GM19397 (cell line): ENCODE data around the gene COPG1.
A peak's percentile ranks its signal among the peaks of the same experiment; 100 is the strongest.
"Not testable (repeated sequence)": the region's sequence is repeated elsewhere in the genome, so short reads cannot be mapped to it uniquely, and the experiment has no call there.

Experiments used
- ATAC-seq: cut with Tn5 transposase; IDR thresholded peaks from one replicate; pipeline ENCODE4 v1.9.1; 2021; ENCODE audit warnings: mild to moderate bottlenecking, moderate library complexity; ENCODE audit not compliant: unreplicated experiment

Gene COPG1

GRCh38 chr3:129240436-129240835 lies 9.0 kb upstream of the COPG1 start:
- ATAC-seq: no peak

DNA sequence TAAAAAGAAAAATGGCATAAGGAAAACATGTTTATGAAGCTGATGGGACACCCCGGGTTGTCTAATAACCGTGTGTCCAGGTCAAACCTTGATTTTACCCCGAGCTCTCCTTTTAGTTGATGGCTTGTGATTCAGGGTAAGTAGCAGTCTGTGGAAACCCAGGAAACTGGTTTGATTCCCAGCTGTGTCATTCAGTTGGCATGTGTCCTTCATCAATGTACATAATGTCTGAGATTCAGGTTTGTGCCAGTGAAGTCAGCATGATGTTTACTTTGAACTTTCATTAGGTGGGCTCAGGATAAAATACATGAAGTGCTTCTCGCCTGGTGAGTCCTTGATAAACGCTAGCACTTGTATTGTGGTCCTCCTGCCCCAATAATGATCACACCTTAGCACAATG lies 4.3 kb upstream of the COPG1 start:
- ATAC-seq: no peak

GRCh38 chr3:129245641-129246306 lies 3.6 kb upstream of the COPG1 start:
- ATAC-seq: not testable (repeated sequence)

GRCh38 chr3:129246636-129247035 lies 2.8 kb upstream of the COPG1 start:
- no peak for ATAC-seq

DNA sequence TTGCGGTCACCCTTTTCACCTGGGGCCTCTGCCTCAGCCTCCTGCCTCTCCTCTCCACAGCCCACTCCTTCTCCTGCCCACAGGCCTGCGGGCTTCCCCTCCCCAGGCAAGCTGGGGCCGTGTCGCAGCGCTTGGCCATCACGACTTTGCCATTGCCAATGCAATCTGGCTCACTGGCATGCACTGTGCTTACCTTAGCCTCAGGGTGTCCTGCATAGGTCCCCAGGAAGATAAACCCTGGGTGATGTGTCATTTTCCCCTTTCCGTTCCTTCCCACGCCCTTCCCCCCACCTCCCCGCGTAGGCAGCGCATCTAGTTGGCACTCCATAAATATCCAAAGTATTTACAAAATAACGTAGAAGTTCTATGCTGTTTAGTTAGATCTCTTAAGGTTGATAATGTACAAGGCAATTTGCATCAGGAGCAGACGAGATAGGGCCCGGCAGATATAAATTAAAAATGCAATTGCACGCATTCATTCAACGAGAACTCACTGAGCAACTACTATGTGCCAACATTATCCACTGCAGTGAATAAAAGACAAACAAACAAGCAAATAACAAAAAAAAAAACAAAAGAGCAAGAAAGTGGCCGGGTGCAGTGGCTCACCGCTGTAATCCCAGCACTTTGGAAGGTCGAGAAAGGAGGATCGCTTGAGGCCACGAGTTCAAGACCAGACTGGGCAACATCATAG lies 973 bp upstream of the COPG1 start:
- no peak for ATAC-seq

GRCh38 chr3:129252748-129253147 lies 3.3 kb downstream of the COPG1 start:
- ATAC-seq: no peak

DNA sequence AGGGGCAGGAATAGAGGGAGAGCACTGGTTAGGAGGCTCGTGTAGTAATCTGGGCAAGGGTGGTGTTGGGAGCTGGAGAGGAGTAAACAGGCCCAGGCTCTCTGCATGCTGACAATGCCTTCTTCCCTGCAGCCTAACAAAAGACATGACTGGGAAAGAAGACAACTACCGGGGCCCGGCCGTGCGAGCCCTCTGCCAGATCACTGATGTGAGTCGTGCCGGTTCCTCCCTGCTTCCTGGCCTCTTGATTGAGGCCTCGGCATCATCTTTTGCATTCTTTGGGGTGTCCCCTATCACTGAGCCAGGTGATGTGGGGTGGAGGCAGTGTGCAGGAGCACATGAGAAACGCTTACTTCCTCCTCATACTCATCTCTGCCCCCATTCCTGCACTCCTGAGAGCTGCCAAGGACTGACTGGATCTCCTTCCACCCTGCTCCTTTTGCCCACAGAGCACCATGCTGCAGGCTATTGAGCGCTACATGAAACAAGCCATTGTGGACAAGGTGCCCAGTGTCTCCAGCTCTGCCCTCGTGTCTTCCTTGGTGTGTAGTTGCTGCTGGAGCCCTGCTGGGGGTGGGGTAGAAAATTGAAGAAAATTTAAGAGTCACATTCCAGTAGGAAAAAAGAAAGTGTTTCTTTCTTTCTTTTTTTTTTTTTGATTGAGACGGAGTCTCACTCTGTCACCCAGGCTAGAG lies 5.3 kb downstream of the COPG1 start:
- ATAC-seq: no peak

- ATAC-seq: no peak
These were observed 6.9 kb downstream of the COPG1 start for GRCh38 chr3:129256270-129256669.

GRCh38 chr3:129257609-129258008 lies 8.2 kb downstream of the COPG1 start:
- ATAC-seq: no peak

GRCh38 chr3:129259612-129260477 lies 10.4 kb downstream of the COPG1 start:
- ATAC-seq: no peak

DNA sequence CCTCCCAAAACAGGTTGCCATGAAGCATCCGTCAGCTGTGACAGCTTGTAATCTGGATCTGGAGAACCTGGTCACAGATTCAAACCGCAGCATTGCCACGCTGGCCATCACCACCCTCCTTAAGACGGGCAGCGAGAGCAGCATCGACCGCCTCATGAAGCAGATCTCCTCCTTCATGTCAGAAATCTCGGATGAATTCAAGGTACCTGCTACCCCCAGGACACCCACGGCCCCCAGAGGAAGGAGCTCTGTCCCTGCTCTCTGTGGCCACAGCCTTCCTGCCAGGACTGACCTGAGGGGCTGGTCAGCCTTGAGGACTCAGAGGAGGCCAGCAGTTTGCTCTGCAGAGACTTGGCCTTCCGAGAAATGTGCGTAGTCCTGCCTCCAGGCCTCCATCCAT lies 11.2 kb downstream of the COPG1 start:
- no peak for ATAC-seq

GRCh38 chr3:129261894-129262293 lies 12.5 kb downstream of the COPG1 start:
- ATAC-seq: no peak

DNA sequence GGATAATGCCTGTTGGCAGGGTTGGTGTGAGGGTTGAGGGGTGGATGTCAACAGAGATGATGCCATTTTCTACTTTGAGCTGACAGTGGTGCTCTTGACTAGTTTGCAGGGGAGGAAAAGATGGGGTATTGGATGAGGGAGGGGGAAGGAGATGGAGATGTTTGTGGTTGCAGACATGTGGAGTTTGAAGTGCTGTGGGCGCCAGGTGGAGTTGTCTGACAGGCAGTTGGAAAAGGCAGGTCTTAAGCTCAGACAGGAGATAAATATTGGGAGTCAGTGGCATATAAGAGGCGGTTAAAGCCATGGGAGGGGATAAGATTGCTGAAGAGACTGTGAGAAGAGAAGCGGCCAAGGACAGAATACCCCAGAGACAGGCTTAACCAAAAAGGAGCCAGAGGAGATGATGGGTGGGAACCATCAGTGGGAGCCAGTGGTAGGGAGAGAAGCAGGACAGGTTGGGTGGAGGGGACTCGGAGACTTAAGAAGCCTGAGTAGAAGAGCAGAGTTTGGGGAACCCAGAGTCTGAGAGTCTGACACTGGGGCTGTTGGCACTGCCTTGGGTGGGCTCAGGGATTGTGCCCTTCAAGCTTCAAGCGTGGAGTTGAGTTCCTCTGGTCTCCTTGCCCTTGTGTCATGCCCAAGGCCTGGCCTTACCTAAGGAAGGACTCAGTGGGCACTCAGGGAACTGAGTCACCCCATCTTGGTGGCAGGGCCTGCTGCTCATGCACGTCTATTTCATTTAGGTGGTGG lies 13.9 kb downstream of the COPG1 start:
- ATAC-seq: no peak

GRCh38 chr3:129264994-129265393 lies 15.6 kb downstream of the COPG1 start:
- ATAC-seq: not testable (repeated sequence)

DNA sequence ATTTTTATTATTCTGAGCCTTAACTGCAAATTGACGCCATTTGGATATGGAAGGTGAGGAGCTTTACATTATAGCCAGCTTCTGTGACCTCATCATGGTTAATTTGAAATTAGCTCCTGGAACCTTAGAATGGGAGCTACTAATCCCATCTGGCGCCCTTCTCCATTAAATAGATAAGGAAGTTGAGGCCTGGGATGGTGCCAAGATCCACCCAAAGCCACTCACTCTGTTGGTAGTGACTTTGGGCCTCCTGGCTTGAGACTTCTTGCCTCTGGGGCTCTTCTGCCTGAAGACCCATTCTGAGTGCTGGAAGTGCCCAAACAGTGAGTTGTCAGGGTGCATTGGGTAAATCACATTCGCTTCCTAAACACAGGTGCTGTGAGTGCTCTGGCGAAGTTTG lies 17.2 kb downstream of the COPG1 start:
- ATAC-seq: no peak

- no peak for ATAC-seq
These were observed 19.0 kb downstream of the COPG1 start for GRCh38 chr3:129268396-129268795.

DNA sequence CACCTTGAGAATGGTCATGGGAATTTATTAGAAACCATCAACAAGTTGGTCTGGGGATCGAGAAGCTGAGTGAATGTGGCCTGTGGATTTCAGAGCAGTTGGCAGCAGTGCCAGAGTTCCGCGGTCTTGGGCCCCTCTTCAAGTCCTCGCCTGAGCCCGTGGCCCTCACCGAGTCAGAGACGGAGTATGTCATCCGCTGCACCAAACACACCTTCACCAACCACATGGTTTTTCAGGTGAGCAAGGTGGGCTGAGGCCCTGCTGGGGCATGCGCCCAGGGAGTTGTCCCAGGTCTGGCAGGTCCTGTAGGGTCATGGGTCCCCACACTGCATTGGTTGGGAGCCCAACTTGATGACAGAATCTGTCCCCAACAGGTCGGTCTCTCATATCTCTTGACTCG lies 22.3 kb downstream of the COPG1 start:
- no peak for ATAC-seq

DNA sequence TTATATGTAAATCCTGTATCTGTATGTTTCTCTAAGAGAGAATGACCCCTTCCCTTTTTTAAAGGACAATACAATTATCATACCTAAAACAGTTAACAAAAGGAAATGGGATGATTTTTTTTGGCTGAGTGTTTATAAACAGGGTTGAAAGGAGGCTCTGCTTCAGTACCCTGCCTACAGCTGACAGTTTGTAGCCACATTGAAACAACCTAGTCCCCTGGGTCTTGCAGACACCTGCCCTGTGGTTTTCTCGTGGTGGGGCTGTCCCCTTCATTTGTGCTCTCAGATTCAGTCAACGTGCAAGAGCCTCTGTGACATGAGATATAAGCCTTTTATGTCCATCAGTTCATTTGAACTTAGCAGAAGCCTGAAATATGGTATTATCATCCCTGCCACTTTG lies 27.0 kb downstream of the COPG1 start:
- ATAC-seq: peak; percentile 79

DNA sequence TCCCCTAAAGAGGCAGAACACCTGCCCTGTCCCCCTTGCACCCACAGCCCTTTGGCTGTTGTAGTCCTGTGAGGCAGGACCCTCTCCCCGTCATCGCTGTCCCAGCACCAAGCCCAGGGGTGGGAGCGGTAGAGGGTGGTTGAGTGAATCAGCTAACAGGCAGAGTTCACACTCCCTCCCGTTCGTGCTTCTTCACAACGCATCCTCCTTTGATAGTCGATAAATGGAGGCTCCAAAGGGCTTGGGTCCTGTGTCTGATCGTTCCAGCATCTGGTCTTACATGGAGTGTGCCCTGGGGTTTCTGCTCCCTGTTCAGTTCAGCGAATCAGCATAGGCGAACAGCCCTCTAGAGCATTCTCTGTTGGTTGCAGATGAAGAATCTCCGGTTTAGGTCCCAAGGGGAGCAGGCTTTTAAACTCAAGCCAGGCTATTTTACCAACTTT lies 28.4 kb downstream of the COPG1 start:
- no peak for ATAC-seq

- peak; percentile 59 for ATAC-seq
These were observed 29.1 kb downstream of the COPG1 start, which contains the start of gene HMCES for GRCh38 chr3:129278439-129278965. TSS of gene HMCES (plus strand) at chr3:129278870. CDS start at chr3:129279733, 863 bp downstream.
